Glomerular endothelial cell (primary cell): ENCODE data around the gene GRIA1. TPM values are rescaled to one million over a fixed set of nuclear protein-coding genes. Genes with fewer than 3 reads are reported as not detected.

Experiments
- DNase-seq: peaks from one replicate; pipeline ENCODE4 v3.0.0-alpha.2; 2011; ENCODE audit warnings: low read depth, low spot score; ENCODE audit errors: extremely low read depth
- total RNA-seq: library from RNA; depleted of rRNA; stranded (reverse); fragments of >200 nt; gene quantifications from 2 replicates; pipeline ENCODE4 v1.2.3, GENCODE V29; 2015

Gene GRIA1
- total RNA-seq, 1 donor from 2014 or later, result not detected

- DNase-seq, result no peak
Measured at GRCh38 chr5:153601377-153601776, 110.9 kb downstream of the GRIA1 start.

- no peak for DNase-seq
Measured at GRCh38 chr5:153605386-153605785, 114.9 kb downstream of the GRIA1 start.

- DNase-seq, result no peak
Measured at GRCh38 chr5:153610009-153610408, 119.5 kb downstream of the GRIA1 start.

- DNase-seq, result no peak
Measured at GRCh38 chr5:153610811-153611210, 120.3 kb downstream of the GRIA1 start.

GRCh38 chr5:153613144-153613543, 122.7 kb downstream of the GRIA1 start:
- no peak for DNase-seq

GRCh38 chr5:153613672-153614071, 123.2 kb downstream of the GRIA1 start:
- no peak for DNase-seq

GRCh38 chr5:153617190-153617589, 126.7 kb downstream of the GRIA1 start:
- DNase-seq, result no peak

GRCh38 chr5:153618307-153618706, 127.8 kb downstream of the GRIA1 start:
- no peak for DNase-seq

GRCh38 chr5:153618867-153619266, 128.4 kb downstream of the GRIA1 start:
- DNase-seq, result no peak

- DNase-seq, result peak; percentile 37
Measured at GRCh38 chr5:153619771-153620170, 129.3 kb downstream of the GRIA1 start.

GRCh38 chr5:153623124-153623523, 132.7 kb downstream of the GRIA1 start:
- no peak for DNase-seq

GRCh38 chr5:153623751-153624450, 133.4 kb downstream of the GRIA1 start:
- no peak for DNase-seq

GRCh38 chr5:153624451-153624765, 133.9 kb downstream of the GRIA1 start:
- no peak for DNase-seq

- DNase-seq, result no peak
Measured at GRCh38 chr5:153625826-153626354, 135.4 kb downstream of the GRIA1 start.

GRCh38 chr5:153626836-153627235, 136.4 kb downstream of the GRIA1 start:
- DNase-seq, result no peak

- DNase-seq, result peak; percentile 66
Measured at GRCh38 chr5:153629027-153629895, 138.8 kb downstream of the GRIA1 start.

GRCh38 chr5:153630546-153630945, 140.1 kb downstream of the GRIA1 start:
- no peak for DNase-seq

GRCh38 chr5:153632748-153633290, 142.3 kb downstream of the GRIA1 start:
- no peak for DNase-seq

- DNase-seq, result no peak
Measured at GRCh38 chr5:153636670-153637451, 146.4 kb downstream of the GRIA1 start.

GRCh38 chr5:153640293-153640692, 149.8 kb downstream of the GRIA1 start:
- DNase-seq, result no peak

GRCh38 chr5:153641183-153641688, 150.8 kb downstream of the GRIA1 start:
- no peak for DNase-seq
